Inflammatory macrophage (primary cell): ENCODE data around the gene NMD3.
"Not testable (repeated sequence)": the region's sequence is repeated elsewhere in the genome, so short reads cannot be mapped to it uniquely, and the experiment has no call there.

Experiments
- DNase-seq, 2 donors: peaks; one replicate each; pipeline ENCODE4 v3.0.0-alpha.2; 2020 to 2022
- total RNA-seq, 18 experiments: gene quantifications; one replicate each; lab custom pipeline; 2026; ENCODE audit warnings: mixed read lengths in 6 of 18, inconsistent platforms in 2 of 18; lab: John Stamatoyannopoulos, UW

Gene NMD3
- total RNA-seq: 14.9 to 90.7 (median 56.3) reads per million in 18 experiments

DNA sequence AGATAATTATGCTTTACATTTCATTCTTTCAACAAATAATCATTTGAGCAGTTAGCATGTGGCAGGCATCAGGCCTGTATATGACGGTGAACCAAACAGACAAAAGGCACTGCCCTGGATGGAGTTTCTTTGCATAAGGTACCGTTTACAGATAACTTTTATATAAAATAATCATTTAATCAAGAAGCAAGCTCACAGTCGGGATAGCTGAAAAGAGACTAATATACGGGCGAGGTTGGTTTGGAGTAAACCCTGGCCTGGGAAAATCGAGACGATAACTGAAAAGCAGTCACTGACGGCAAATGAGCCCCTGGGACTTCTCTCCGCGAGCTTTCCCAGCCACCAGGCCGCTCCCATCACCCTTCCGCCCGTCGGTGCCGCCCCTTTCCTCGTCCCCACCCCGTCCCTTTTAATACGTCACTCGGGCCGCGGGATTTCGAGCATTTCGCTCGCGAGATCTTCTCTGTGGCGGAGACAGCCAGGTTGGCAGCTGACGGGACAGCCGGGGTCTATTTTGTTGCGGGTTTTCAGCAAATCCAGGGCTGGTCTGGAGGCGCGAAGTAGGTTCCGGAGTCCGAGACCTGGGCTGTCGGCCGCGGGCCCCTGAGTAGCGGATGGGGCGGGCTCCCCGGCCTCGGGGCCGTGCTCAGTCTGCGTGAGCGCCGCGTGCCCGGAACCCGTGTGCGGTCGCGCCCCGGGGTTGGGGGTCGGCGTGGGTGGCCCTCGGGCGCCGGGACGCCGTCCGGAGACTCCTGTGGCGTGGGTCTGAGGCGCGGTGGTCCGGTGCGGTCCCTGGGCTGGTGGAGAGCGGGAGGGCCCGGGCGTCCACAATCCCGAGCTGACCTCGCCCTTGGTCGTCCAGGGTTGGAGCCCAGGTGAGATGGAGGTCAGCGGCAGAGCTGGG, at the start of gene NMD3:
Gene NMD3, plus strand, starts transcription at position 462 of the 904 bp plus-strand sequence. CDS start 703 bp downstream, outside the sequence.
- peak; percentile 94 to 96 for DNase-seq

DNA sequence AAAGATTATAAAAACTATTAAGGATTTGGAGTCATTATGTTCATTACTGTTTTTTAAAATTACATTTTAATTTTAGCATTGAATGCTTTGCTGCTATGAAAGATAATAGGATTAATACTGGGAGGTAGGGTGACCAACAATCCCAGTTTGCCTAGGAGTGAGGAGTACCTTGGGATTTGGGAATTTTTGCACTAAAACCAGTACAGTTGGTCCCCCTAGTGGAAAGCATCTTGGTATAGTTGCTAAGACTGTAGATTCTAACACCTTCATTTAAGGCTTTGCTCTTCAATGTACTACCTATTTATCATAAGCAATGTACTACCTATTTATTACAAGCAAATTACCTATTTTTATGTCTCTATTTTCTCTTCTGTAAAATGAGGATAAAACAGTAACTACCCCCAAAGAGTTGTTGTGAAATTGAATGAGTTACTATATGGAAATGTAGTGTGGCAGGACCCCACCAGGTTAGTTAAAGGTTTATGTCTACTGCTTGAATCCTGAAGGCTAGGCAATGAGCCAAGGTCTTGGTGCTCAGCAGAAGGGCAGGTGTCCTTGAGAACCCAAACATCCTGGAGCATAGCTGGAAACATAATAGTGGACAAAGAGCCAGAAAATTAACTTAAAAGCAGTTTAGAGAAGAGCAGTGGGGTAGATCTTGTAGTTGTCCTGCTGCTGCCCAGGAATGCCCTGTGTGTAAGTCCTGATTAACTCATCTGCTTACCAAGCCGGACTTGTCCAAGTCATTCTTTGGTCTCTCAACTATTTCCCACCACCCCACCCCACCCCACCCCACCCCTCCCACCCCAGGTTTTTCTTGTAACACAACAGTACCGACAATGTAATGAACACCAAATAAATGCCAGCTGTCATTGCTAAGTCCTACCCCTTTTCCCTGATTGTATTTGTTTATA, 49.2 kb upstream of the NMD3 start:
- DNase-seq: no peak

DNA sequence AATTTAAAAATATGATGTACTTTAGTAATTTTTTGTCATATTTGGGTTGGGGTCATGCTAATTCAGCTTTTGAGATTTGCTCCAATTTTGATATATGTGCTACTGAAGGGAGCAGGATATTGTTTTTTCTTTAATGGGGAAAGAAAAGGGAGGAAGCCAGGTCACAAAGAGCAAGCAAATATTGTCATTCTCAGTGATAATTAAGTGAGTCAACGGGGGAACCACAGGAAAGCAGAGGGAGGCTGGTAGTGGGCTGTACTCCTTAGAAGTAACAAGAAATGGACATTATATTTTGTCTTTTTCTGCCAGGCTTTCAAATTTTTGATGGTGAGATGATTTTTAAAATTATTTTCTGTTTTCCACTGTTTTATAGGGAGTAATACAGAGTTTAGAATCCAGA, 45.6 kb upstream of the NMD3 start:
- DNase-seq: no peak

DNA sequence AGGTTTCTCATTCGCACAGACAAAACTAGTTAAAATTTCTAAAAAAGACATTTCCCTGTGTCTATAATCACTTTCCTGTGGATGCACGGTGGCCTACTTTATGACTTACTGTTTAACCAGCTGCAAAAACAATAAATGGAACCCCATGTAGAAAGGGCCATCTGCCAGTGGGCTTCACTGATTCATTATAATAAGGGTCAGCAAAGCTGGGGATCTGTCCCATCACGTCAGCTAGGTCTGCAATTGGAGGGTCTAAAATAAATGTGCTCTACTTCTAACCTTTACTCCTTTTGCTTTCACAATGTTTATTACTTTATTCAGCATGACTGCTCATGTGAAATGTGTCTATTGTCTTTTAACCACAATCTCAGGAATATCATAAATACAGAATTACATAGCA, 43.1 kb upstream of the NMD3 start:
- no peak for DNase-seq

DNA sequence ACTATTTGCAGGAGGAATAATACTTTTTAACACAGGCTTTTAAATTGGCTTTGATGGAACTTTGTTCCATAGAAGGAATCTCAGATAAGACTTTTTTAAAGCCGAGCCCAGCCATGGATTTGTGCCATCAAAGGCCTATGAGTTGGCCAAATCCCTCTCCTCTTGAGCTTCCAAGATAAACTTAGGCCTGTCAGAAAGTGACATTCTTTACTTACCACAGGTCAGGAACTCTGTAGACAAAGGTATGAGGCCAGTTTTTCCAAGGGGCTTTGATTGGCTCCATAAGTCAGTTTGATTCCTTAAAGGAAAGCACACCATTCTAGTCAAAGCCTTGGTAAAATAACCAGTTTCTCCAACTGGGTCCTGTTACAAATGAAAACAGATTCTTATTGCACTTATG, 39.7 kb upstream of the NMD3 start:
- not testable (repeated sequence) for DNase-seq

DNA sequence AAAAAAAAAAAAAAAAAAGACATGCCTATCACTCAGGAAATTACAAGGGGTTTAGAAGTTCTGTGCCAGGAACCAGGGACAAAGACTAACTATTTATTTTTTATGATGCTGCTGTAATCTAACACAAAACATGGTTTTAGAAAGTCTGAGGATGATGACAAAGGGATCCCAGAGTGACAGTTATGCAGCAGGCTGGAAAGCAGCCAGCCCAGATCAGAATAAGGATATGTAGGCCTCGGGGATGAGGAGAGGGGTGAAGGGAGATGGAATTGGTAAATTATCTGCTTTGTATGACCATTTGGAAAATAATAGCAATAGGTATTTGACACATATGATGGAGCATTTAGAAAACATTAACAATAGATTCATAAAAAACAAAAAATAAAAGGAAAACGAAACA, 34.1 kb upstream of the NMD3 start:
- no peak for DNase-seq

DNA sequence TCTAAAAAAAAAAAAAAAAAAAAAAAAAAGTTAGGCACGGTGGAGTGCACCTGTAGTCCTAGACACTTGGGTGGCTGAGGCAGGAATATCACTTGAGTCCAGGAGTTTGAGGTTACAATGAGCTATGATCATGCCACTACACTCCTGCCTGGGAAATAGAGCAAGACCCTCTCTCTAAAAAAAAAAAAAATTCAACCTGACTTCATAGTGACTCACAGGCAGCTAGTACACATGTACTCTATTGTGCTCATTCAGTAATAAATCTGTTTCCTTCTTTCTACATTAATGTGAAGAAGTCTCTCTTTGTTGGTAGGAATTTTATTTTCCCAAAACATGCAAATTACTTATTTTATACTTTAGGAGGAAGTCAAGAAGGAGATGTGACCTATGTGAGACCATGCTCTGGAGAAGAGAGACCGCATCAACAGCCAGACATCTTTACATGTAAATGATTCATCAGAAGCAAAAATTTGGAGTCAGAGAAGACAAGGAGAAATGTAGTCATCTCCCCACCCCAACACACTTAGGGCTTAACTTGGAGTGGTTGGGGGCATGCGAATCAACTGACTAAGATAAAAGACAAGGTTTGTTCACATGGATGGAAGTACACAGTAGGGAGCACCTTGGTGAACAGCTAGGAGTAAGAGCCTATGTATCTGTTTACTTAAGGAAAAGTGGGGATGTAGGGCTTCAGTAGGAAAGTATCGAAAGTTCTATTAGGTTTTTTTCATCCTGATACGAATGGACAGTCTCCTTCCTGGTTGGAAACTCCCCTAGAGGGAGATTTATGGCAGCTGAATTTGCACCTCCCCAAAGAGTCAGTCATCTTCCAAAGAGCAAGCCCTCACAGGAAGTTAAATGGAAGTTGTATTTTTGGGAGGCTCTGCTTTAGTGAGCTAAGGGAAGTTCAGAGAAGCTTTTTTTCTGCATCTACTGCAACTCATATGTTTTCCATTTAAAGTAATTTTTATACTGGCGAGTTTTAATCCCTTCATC, 23.0 kb upstream of the NMD3 start:
- DNase-seq: no peak

DNA sequence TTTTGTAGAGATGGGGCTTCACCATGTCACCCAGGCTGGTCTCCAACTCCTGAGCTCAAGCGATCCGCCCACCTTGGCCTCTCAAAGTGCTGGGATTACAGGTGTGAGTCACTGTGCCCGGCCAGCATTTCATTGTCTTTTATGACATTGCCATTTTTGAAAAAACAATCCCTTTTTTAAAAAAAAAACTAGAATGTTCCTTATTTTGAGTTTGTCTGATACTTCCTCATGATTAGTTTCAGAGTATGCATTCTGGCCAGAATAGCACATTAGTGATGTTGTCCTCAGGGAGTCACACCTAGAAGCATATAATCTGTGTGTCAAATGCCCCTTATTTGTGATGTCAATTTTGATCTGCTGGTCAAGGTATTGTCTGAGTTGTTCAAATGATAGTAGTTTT, 21.2 kb upstream of the NMD3 start:
- peak; percentile 23 to 40 for DNase-seq

DNA sequence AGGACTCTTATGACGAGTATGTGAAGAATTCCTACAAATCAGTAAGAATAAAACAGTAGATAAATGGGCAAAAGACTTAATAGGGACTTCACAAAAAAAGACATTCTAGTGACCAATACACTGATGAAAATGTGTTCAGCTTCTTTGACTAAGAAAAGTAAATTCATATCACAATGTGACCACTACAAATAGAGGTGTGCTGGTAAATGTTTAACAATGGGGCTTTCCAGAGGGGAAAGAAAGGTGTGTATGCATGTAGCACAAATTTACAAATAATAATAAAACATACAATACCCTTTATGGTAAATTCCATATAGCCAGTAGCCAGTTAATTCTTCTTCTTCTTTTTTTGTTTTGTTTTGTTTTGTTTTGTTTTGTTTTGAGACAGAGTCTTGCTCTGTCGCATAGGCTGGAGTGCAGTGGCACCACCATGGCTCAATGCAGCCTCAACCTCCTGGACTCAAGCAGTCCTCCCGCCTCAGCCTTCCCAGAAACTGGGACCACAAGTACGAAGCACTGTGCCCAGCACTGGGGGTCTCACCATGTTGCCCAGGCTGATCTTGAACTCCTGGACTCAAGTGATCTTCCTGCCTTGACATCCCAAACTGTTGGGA, 17.5 kb upstream of the NMD3 start:
- DNase-seq: no peak

DNA sequence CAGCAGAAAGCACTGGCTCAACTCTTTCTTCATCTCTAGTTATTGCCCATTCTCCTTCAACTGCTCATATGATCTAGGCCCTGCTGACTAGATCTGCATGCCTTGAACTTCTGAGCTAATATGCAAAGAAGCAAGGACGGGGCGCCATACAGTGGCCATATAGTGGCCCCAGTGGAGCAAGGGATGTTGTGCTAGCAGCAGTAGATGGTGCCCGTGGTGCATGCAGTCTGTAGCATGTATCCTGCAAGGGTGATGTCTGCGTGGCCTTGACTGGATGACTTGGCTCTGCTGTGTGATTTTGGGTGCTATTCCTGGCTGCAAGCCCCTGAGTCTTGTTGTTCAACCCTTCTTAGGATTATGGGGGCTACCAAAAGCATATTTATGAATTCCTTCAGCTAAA, 12.2 kb upstream of the NMD3 start:
- DNase-seq: no peak

DNA sequence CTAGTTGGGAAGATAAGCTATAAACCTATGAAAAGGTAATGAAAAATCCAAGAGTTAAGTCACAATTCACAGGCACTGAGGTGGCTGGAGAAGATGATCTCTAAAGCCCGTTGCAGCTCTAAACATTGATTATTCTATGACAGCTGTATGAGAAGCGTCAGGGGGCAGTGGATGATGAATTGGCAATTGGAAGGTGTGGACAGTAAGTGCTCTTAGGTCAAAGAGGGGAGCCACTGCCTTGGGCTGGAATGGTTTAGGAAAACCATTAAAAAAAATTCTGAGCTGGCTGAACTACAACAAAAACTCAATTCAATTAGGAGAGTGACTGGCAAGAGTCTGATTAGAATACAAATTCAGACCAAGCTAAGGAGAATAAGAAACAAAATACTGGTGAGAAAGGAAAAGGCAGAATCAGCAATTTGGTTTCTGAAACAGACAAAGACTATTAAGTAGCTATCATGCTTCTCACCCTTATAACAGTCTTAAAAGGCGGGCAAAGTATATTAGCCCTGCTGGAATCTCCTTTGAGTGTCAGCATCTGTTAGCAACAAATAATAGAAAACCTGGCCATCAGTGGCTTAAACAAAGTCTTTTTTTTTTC, 8.8 kb upstream of the NMD3 start:
- no peak for DNase-seq

DNA sequence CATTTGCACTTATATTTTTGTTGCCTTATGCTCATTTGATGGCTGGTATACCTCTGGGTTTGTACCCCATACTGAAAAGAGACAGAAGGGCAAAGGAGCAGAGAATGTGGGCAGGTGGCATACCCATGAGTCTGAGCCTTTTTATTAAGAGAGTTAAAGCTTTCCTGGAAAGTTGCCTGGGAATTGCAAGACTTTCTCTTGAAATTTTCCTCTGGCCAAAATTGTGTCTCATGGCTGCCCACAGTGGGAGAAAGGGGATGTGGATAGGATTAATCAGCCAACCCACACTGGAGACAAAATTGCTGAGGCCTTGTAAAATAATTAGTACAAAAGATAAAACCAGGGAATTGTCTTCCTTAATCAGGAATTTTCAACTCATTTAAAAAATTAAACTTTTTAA, 8.2 kb upstream of the NMD3 start:
- DNase-seq: peak; percentile 14 to 34

DNA sequence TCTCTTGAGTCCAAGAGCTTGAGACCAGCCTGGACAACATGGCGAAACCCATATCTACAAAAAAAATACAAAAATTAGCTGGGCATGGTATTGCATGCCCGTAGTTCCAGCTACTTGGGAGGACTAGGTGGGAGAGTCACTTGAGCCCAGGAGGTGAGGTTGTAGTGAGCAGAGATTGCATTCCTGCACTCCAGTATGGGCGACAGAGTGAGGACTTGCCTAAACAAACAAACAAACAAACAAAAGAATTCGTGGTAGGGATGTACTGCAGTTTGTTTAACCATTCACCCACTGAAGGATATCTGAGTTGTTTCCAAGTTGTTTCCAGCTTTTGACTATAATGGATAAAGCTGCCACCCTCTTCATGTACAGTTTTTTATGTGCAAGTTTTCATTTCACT, 7.5 kb upstream of the NMD3 start:
- DNase-seq: no peak

DNA sequence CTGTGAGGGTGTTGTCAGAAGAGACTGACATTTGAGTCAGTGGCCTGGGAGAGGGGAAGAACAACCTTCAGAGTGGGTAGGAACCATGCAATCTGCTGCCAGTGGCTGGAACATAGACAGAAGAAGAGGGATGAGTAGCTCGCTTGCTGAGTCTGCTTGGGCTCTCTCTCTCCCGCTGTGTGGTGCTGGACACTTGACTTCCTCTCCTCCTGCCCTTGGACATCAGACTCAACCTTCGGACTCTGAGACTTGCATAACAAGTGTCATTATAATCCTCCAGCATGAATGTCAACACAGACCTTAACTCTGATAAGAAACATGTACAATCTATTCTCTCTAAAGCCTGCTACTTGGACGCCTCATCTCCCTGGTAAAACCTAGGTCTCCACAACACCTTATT, 5.9 kb upstream of the NMD3 start:
- peak; percentile 71 to 82 for DNase-seq

DNA sequence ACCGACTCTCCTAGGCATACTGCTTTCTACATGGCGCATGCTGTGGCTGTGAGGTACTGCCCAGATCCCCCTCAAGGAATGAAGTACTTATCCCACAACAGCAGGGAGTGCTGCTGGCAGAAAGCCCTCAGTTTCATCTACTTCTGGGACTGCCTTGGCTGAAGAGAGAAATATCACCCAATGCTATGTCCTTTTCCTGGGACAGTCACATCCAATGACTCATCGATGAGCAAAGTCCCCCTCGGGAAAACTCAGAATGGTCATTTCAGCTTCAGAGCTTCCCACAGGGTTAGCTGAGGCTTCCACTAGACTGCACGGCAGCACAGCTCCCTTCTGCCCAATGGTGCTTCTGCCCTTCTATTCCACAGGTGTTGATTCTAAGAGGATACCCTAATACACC, 3.6 kb upstream of the NMD3 start:
- DNase-seq: no peak

DNA sequence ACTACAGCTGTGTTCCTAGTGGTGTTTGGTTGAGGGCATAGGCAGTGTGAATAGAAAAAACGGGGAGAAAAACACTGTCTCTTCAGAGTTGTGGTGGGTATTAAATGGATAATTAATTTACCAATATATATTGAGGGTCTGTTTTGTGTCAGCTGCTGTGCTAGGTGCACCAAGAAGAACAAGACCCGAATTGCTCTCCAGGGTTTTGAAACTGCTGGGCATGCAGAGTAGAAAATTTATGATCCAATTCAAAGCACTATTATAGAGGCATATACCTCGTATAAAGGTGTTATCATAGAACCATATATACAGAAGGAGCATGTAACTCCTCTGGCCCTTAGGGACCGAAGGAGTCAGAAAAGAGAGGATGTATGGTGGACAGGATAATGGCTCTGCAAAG, 1.6 kb upstream of the NMD3 start:
- DNase-seq: no peak

DNA sequence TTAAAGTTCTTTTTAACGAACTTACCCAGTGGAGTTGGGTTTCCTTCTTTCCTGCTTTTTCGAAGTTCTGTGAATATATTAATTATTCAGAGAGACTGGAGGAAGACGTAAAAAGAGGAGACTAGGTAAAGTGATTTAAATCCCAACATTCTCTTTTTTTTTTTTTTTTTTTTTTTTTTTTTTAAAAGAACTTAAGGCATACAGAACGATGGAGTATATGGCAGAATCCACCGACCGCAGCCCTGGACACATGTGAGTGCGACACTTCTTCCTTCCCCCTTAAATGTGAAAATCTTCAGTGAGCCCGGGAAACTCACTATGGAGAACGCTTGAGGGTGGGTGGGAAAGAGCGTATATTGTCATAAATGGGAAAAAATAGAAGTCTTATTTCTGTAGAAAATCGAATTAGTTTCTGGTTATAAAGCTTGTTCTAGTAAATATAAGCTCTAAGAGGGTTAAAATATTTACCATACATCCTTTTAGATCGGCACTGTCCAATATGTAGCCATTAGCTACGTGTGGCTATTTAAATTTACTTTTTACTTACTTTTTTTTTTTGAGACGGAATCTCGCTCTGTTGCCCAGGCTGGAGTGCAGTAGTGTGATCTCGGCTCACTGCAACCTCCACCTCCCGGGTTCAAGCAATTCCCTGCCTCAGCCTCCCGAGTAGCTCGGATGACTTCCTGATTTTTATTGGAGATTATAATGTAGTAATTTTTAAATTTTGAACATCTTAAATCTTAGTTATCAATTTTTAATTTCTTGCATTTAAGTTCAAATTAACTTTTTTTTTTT, 892 bp downstream of the NMD3 start:
- DNase-seq: peak; percentile 43 to 67

DNA sequence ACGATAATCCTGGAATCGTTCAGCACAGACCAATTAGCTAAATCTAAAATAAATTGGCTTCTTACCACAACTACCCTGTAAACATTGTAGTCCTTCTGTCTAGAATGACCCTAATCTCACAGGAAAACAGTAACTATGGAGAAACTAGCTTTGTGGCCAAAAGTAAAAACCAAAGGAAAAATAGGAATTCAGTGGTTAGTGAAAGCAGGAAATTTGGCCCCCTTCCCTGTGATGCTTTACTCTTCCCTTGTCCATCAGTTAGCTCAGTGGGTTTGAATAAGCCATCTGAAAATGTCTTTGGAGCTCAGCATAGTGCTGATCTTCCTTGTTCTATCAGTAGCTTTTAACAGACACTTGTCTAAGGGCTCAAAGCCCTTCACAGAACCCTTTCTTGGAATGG, 1.6 kb downstream of the NMD3 start:
- DNase-seq: no peak

DNA sequence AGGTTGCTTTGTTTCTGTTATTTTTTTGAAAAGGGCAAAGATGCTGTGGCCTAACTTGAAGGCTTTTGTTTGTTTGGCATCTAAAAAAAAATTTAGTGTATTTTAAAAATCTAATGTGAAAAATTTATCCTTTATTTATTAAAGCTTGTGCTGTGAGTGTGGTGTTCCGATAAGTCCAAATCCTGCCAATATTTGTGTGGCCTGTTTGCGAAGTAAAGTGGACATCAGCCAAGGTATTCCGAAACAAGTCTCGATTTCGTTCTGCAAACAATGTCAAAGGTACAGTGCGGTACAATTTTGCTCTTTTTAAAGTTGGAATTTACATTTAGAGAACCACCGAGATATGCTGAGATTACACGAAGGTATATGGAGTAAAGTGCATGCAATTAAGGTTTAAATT, 3.7 kb downstream of the NMD3 start:
- DNase-seq: no peak

DNA sequence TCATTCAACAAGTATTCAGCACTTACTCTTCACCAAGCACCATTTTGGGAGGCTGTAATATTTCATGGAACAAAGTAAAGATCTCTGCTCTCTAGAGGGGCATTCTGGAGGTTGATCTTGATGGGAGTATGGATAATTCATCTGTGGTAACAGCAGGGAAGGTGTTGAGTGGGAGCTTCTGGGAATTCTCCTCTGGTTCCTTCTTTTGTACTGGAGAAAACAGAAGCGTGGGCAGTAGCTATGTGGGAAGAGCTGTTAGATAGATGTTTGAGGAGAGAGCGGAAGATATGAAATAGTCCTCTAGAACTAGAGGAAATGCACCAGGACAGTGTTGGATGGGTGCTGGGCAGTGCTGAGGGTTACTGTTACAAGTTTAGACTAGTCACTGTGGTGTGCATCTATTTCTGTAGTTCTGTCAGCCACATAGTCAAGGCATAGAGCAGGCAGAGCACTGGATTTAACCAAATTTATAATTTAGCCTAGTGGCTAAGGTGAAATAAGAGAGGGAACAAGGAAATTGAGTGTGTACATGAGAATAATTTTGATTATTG, 9.6 kb downstream of the NMD3 start:
- DNase-seq: peak; percentile 30 to 50
